ENCODE data around the gene RNF214. TPM values are rescaled to one million over a fixed set of nuclear protein-coding genes. Genes with fewer than 3 reads are reported as not detected.

RNF214 gene
- total and polyA plus RNA-seq, 2 of the 13 experiments (the other 11 are each of a cell fraction or from before 2014, with no cell fraction given) = 10.7 to 12.6 TPM

- POLR2A ChIA-PET = interaction anchor here (1.0 kb wide), 2 partner anchors 31 to 82 kb away, joined by 3 to 4 read pairs; partner anchors contain the start of gene PAFAH1B2
- BruUV-seq (replicated peaks) = no TSS peak
- WGBS (ENCODE audit: low lambda C conversion rate) = 98% methylated on average over 6 of the region's 9 CpGs
- Histone ChIP-seq H3K27ac (ENCODE audit: extremely low read length, insufficient read depth, low read length) (no peak overlapping the region), H2AFZ (ENCODE audit: low read length) (no peak overlapping the region), H3K36me3 (replicated peaks in 1 of 2; ENCODE audit: control insufficient read depth in 1 of 2, insufficient read depth in 2 of 2, low read length in 2 of 2) (peaks cover 2 to 9% of the 10 kb centered on the region in 2 experiments; a peak in 1 of 5 replicates), H3K27me3 (ENCODE audit: control insufficient read depth in 1 of 2, insufficient read depth in 2 of 2, low read length in 2 of 2) (no peaks in the 10 kb centered on the region), H3K4me1 (ENCODE audit: insufficient read depth, low read length) (peaks cover 24% of the 10 kb centered on the region), H3K4me3 (replicated peaks in 1 of 3; ENCODE audit: insufficient read depth in 1 of 3, low read depth in 2 of 3, low read length in 3 of 3) (no peak overlapping the region), H3K9ac (ENCODE audit: insufficient read depth, low read depth, low read length) (no peak overlapping the region), H4K20me1 (ENCODE audit: insufficient read depth, low read length) (no peaks in the 10 kb centered on the region), H3K9me3 (ENCODE audit: low read length) (no peaks in the 10 kb centered on the region), H3K79me2 (ENCODE audit: insufficient read depth, low read length) (no peaks in the 10 kb centered on the region), H3K4me2 (ENCODE audit: low read depth, low read length) (no peak overlapping the region)
- FAIRE-seq = no peak
- no peak for DNase-seq (ENCODE audit: low spot score)
- intact Hi-C loops (cut with micrococcal nuclease; ENCODE audit: unreplicated experiment) (loop anchor here (1.0 to 10.0 kb wide), 4 partner anchors 24 to 346 kb away; no protein-coding TSS in a partner anchor), in situ Hi-C loops (cut with HindIII; ENCODE audit: extremely low pct_ligation_motif_present, low pct_unique_long_range_greater_than_20kb) (no loop called here)
- CTCF ChIA-PET (ENCODE audit: low intra/inter-chr PET ratio, low total read pairs) = interaction anchor here (0.5 to 3.0 kb wide), 4 partner anchors 28 to 434 kb away, joined by 3 to 32 read pairs (median 5); partner anchors contain the start of gene APOA5
- no peak for ATAC-seq
- no peak for TF ChIP-seq ELF1 (CRISPR knock-in tag; IDR thresholded peaks at IDR 0.05)
These were observed 6.8 kb upstream of the RNF214 start for GRCh38 chr11:117225553-117226170.

- Histone ChIP-seq H3K4me3 (replicated peaks in 1 of 3; ENCODE audit: insufficient read depth in 1 of 3, low read depth in 2 of 3, low read length in 3 of 3) (no peak overlapping the region), H3K27ac (ENCODE audit: extremely low read length, insufficient read depth, low read length) (no peak overlapping the region), H2AFZ (ENCODE audit: low read length) (no peak overlapping the region), H3K4me1 (ENCODE audit: insufficient read depth, low read length) (peaks cover 32% of the 10 kb centered on the region), H3K27me3 (ENCODE audit: control insufficient read depth in 1 of 2, insufficient read depth in 2 of 2, low read length in 2 of 2) (no peaks in the 10 kb centered on the region), H3K4me2 (ENCODE audit: low read depth, low read length) (no peak overlapping the region), H3K9me3 (ENCODE audit: low read length) (no peaks in the 10 kb centered on the region), H3K36me3 (replicated peaks in 1 of 2; ENCODE audit: control insufficient read depth in 1 of 2, insufficient read depth in 2 of 2, low read length in 2 of 2) (peaks cover 2 to 9% of the 10 kb centered on the region in 2 experiments; a peak in 1 of 5 replicates), H4K20me1 (ENCODE audit: insufficient read depth, low read length) (no peaks in the 10 kb centered on the region), H3K79me2 (ENCODE audit: insufficient read depth, low read length) (no peaks in the 10 kb centered on the region), H3K9ac (ENCODE audit: insufficient read depth, low read depth, low read length) (no peak overlapping the region)
- CTCF ChIA-PET (ENCODE audit: low intra/inter-chr PET ratio, low total read pairs) = interaction anchor here (0.5 to 3.0 kb wide), 4 partner anchors 29 to 435 kb away, joined by 3 to 32 read pairs (median 5); partner anchors contain the start of gene APOA5
- 73% methylated on average over 19 of the region's 19 CpGs for WGBS (ENCODE audit: low lambda C conversion rate)
- intact Hi-C loops (cut with micrococcal nuclease; ENCODE audit: unreplicated experiment) = loop anchor here (1.0 to 10.0 kb wide), 4 partner anchors 25 to 347 kb away; no protein-coding TSS in a partner anchor
- in situ Hi-C loops (cut with HindIII; ENCODE audit: extremely low pct_ligation_motif_present, low pct_unique_long_range_greater_than_20kb) = no loop called here
- peak; percentile 81 for DNase-seq (ENCODE audit: low spot score)
- FAIRE-seq = peak; percentile 89
- BruUV-seq (replicated peaks) = no TSS peak
- POLR2A ChIA-PET = interaction anchor here (1.0 to 1.5 kb wide), 3 partner anchors 32 to 83 kb away, joined by 3 to 4 read pairs (median 4); partner anchors contain the start of genes PAFAH1B2 and SIDT2
- peak; percentile 89 for ATAC-seq
- TF ChIP-seq KAT8 (CRISPR knock-in tag; IDR thresholded peaks at IDR 0.05) = 0 out of 2 replicates have a peak, but pooled peaks have one; percentile 21
- TF ChIP-seq SMC3 (IDR thresholded peaks at IDR 0.05; ENCODE audit: low read length) = peak; percentile 86
- no peak for TF ChIP-seq TOPORS (CRISPR knock-in tag; IDR thresholded peaks at IDR 0.05)
- TF ChIP-seq DZIP1 (CRISPR knock-in tag; IDR thresholded peaks at IDR 0.05) = no peak
- no peak for TF ChIP-seq U2AF2 (IDR thresholded peaks at IDR 0.05; ENCODE audit: low read depth, low read length)
- no peak for TF ChIP-seq HDAC2 (CRISPR knock-in tag; IDR thresholded peaks at IDR 0.05)
- TF ChIP-seq ISL2 (CRISPR knock-in tag; IDR thresholded peaks at IDR 0.05) = no peak
- TF ChIP-seq TRAFD1 (CRISPR knock-in tag; IDR thresholded peaks at IDR 0.05; ENCODE audit: borderline replicate concordance) = no peak
- 0 out of 2 replicates have a peak, but pooled peaks have one; percentile 27 for TF ChIP-seq KDM3A (CRISPR knock-in tag; IDR thresholded peaks at IDR 0.05; ENCODE audit: low read depth)
- TF ChIP-seq ERF (CRISPR knock-in tag; IDR thresholded peaks at IDR 0.05) = 0 out of 2 replicates have a peak, but pooled peaks have one; percentile 34
These were observed 5.8 kb upstream of the RNF214 start for GRCh38 chr11:117226388-117227385.

Measured in HepG2 (cell line).